Sigmoid colon (tissue), 4 donors: Measurements from ENCODE around the gene TRIM33.

Experiments
- EP300 ChIP-seq, 4 donors: sonication (generic); formaldehyde crosslinking; IDR thresholded peaks; one replicate each; pipeline ENCODE4 v1.6.1; 2017; ENCODE audit warnings: antibody characterized with exemption in 4 of 4
- POLR2A ChIP-seq, 2 donors: fragments of 450-650 bp; IDR thresholded peaks; one replicate each; pipeline ENCODE4 v1.6.1; 2016; ENCODE audit warnings: antibody characterized with exemption in 2 of 2, mild to moderate bottlenecking in 2 of 2, moderate library complexity in 2 of 2
- POLR2AphosphoS5 ChIP-seq, 4 donors: sonication (generic); formaldehyde crosslinking; IDR thresholded peaks; one replicate each; pipeline ENCODE4 v1.6.1; 2017; ENCODE audit warnings: antibody characterized with exemption in 4 of 4
- TF ChIP-seq, protein P1 (sequence below), 4 experiments: fragments of 450-650 bp in 3 of 4; fragments of 200-600 bp in 1 of 4; IDR thresholded peaks; one replicate each; pipeline ENCODE4 v1.5.1; 2016 to 2019; ENCODE audit warnings: antibody characterized with exemption in 4 of 4, mild to moderate bottlenecking in 3 of 4, moderate library complexity in 2 of 4

DNA sequence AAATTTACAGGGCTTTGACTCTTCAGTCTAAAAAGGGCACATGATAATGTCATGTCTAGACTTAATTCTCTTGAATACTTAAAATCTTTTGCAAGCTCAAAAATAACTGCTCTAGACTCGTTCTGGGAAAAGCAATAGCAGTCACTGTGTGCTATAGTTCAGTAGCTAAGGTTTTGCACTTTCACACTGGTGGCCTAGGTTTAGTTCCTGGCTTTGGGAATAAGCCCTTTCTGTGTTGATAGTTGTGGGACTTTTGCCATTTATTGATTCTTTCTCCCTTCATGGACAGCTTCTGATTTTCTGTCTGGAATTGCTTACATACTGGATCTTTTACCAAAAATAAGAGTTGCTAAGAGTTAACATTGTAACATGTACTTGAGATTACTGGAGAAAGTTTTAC is 151.2 kb downstream of the TRIM33 start:
- TF ChIP-seq, protein P1, sequence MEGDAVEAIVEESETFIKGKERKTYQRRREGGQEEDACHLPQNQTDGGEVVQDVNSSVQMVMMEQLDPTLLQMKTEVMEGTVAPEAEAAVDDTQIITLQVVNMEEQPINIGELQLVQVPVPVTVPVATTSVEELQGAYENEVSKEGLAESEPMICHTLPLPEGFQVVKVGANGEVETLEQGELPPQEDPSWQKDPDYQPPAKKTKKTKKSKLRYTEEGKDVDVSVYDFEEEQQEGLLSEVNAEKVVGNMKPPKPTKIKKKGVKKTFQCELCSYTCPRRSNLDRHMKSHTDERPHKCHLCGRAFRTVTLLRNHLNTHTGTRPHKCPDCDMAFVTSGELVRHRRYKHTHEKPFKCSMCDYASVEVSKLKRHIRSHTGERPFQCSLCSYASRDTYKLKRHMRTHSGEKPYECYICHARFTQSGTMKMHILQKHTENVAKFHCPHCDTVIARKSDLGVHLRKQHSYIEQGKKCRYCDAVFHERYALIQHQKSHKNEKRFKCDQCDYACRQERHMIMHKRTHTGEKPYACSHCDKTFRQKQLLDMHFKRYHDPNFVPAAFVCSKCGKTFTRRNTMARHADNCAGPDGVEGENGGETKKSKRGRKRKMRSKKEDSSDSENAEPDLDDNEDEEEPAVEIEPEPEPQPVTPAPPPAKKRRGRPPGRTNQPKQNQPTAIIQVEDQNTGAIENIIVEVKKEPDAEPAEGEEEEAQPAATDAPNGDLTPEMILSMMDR (IDR thresholded peaks at IDR 0.05) = no peak
- TF ChIP-seq POLR2AphosphoS5 (IDR thresholded peaks at IDR 0.05) (no peak), POLR2A (IDR thresholded peaks at IDR 0.05) (no peak), EP300 (IDR thresholded peaks at IDR 0.05) (no peak)
